Measurements from ENCODE around the gene CANT1. TPM values are rescaled to one million over a fixed set of nuclear protein-coding genes. Genes with fewer than 3 reads are reported as not detected.

CANT1 gene
- total and polyA plus RNA-seq, 2 of the 13 experiments (the other 11 are each of a cell fraction or from before 2014, with no cell fraction given), result 34.1 to 42.1 TPM

GRCh38 chr17:79027274-79027924 is 17.8 kb upstream of the CANT1 start (continued):
- TF ChIP-seq, protein P1, sequence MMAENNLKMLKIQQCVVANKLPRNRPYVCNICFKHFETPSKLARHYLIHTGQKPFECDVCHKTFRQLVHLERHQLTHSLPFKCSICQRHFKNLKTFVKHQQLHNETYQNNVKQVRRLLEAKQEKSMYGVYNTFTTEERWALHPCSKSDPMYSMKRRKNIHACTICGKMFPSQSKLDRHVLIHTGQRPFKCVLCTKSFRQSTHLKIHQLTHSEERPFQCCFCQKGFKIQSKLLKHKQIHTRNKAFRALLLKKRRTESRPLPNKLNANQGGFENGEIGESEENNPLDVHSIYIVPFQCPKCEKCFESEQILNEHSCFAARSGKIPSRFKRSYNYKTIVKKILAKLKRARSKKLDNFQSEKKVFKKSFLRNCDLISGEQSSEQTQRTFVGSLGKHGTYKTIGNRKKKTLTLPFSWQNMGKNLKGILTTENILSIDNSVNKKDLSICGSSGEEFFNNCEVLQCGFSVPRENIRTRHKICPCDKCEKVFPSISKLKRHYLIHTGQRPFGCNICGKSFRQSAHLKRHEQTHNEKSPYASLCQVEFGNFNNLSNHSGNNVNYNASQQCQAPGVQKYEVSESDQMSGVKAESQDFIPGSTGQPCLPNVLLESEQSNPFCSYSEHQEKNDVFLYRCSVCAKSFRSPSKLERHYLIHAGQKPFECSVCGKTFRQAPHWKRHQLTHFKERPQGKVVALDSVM (CRISPR knock-in tag; IDR thresholded peaks at IDR 0.05), result peak; percentile 68; the same call in 1 of the 2 replicates
- TF ChIP-seq ARNTL (CRISPR knock-in tag; IDR thresholded peaks at IDR 0.05), result no peak
- TF ChIP-seq ZFP36L2 (CRISPR knock-in tag; IDR thresholded peaks at IDR 0.05), result no peak; the same call in 1 of the 2 replicates
- peak; percentile 95 for TF ChIP-seq ZNF335 (CRISPR knock-in tag; IDR thresholded peaks at IDR 0.05)
- TF ChIP-seq RFX3 (CRISPR knock-in tag; IDR thresholded peaks at IDR 0.05), result no peak
- TF ChIP-seq ZNF781 (CRISPR knock-in tag; IDR thresholded peaks at IDR 0.05; ENCODE audit: borderline replicate concordance, not compliant biosample characterization), result peak; percentile 36
- TF ChIP-seq, protein P2, sequence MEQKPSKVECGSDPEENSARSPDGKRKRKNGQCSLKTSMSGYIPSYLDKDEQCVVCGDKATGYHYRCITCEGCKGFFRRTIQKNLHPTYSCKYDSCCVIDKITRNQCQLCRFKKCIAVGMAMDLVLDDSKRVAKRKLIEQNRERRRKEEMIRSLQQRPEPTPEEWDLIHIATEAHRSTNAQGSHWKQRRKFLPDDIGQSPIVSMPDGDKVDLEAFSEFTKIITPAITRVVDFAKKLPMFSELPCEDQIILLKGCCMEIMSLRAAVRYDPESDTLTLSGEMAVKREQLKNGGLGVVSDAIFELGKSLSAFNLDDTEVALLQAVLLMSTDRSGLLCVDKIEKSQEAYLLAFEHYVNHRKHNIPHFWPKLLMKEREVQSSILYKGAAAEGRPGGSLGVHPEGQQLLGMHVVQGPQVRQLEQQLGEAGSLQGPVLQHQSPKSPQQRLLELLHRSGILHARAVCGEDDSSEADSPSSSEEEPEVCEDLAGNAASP (CRISPR knock-in tag; IDR thresholded peaks at IDR 0.05; ENCODE audit: borderline replicate concordance), result peak; percentile 70; the same call in 1 of the 2 replicates
- TF ChIP-seq ZNF251 (CRISPR knock-in tag; IDR thresholded peaks at IDR 0.05), result no peak
- TF ChIP-seq, protein P3, sequence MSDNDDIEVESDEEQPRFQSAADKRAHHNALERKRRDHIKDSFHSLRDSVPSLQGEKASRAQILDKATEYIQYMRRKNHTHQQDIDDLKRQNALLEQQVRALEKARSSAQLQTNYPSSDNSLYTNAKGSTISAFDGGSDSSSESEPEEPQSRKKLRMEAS (IDR thresholded peaks at IDR 0.05), result peak; percentile 84
- TF ChIP-seq TFAP4 (IDR thresholded peaks at IDR 0.05; ENCODE audit: borderline replicate concordance, low read depth), result peak; percentile 67; the same call in 1 of the 2 replicates
- peak; percentile 88 for TF ChIP-seq HNF1B (CRISPR knock-in tag; IDR thresholded peaks at IDR 0.05)
- no peak for TF ChIP-seq JUNB (CRISPR knock-in tag; IDR thresholded peaks at IDR 0.05; ENCODE audit: borderline replicate concordance)
- peak; percentile 74; the same call in 1 of the 2 replicates for TF ChIP-seq ZNF614 (CRISPR knock-in tag; IDR thresholded peaks at IDR 0.05; ENCODE audit: borderline replicate concordance)
- TF ChIP-seq MXI1 (IDR thresholded peaks at IDR 0.05; ENCODE audit: borderline replicate concordance, low read depth, low read length), result peak; percentile 77; the same call in 1 of the 3 replicates
